NCI-H2196 (cell line): ENCODE results near the gene CACNA2D1.

ENCODE experiments used
- DNase-seq: peaks from one replicate; lab custom pipeline; 2025; ENCODE audit not compliant: unreplicated experiment; lab: John Stamatoyannopoulos, UW

Gene CACNA2D1

GRCh38 chr7:82289152-82289535 is 154.4 kb downstream of the CACNA2D1 start:
- no peak for DNase-seq

GRCh38 chr7:82286798-82287140 is 156.8 kb downstream of the CACNA2D1 start:
- DNase-seq, result no peak

- DNase-seq, result no peak
Measured at GRCh38 chr7:82286096-82286797, 157.3 kb downstream of the CACNA2D1 start.

DNA sequence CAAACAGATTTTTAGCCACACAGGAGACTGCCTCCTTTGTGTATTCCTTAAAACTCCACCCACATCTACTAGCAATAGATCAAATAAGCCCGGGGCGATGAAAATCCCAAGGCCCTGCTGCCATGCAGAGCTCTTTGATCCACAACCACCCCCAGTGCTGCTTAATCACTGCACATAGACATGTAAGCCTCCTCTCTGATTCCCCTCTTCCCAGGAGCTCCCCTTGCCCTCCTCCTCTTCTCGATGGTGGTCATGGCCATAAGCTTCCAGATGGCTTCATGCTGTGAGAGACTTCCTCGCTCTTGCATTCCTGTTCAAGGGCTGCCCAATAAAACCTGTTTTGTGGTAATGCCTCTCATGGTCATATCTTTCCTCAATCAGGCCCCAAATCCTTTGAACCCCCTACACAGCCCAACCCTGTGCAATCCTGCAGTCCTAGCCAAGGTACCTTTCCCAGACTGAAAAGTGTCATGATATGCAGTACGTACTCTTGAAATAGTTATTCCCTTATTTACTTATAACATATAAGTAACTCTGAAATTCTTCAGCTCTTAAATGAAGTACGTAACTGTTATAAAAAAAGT is 158.5 kb downstream of the CACNA2D1 start:
- DNase-seq, result no peak

GRCh38 chr7:82275342-82275741 is 168.2 kb downstream of the CACNA2D1 start:
- DNase-seq, result no peak

DNA sequence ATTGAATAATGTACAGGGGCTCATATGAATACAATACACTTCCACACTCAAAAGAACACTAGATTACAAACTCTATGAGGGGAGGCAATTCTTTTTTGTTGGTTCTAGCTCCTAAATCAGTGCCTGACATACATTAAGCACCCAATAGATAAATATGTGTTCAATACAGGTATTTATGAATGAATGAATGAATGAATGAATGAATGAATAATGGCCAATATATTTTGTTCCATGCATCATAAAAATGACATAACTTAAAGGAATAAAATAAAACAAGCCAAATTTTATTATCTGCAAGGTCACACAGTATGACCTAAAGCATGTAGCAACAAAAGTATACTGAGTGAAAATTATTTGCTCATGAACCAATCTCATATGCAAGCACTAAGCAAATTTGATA is 168.9 kb downstream of the CACNA2D1 start:
- no peak for DNase-seq

- DNase-seq, result no peak
Measured at GRCh38 chr7:82273886-82274285, 169.7 kb downstream of the CACNA2D1 start.

DNA sequence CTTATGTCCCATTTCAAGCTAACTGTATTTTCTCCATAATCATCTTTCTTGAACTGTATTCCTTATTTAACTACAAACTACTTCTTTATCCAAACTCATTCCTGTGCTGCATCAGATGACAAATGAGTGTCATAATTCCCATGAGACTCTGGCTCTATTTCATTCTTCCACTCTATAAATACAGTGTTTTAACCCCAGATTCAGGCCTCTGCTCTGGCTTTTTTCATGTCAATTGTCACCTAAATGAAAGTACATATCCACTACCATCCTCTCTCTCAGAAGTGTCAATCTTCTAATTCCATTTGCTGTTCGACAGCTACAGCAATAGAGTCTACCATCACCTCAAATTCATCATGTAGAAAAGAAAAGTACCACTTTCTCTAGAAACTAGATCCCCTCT is 172.7 kb downstream of the CACNA2D1 start:
- DNase-seq, result no peak

DNA sequence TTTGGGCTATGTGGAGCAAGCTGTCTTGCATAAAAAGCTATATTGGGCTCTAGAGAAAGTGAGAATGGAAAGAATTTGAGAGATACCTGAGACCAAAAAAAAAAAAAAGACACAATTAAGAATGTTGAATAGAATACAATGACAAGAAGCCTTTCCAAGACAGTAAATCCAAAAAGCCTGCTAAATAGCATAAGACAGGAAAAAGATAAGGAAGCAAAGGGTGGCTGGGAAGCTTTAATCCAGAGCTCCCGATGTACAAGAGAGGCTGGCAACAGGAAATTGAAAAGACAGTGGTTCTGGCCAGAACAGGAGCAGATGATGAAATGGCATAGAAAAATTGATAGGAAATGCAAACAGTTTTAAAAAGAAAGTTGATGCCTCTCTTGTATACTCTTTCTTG is 174.9 kb downstream of the CACNA2D1 start:
- DNase-seq, result no peak

- DNase-seq, result no peak
Measured at GRCh38 chr7:82266081-82266480, 177.5 kb downstream of the CACNA2D1 start.

- DNase-seq, result no peak
Measured at GRCh38 chr7:82264783-82265305, 178.7 kb downstream of the CACNA2D1 start.

DNA sequence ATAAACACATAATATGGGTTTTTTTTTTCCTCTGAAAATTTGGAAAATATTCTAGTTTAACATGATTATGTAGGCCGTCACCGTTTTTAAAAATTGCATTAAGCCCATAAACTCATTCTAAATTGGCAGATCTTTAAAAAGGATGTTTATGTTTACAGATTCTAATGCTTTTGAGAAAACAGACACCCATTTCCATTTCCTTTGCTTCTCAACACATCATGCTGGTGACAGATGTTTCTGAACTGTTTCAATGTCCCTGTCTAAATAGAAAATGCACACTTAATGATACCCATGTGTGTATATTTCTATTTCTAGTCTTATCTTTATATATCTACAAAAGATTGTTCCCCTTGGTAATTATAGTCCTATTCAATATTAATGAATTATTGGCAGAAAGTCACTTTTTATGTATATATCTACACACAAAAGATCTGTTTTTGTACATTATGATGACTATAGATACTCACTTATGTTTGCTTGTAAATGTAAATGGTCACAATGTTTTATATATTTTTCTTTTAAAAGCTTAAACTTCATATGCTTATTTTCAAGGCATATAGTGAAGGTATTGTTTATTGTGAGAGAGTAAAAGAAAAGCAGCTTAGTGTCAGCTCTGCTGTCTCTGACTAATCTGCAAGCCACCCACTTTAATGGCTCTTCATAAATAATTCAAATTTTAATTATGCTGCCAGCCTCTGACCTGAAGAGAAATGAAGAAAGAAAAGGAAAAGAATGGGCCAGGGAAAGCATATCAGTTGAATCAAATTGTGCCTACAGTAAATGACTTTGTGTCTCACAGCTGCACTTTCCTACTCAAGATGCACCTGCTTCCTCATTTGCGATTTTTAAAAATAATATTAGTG is 179.4 kb downstream of the CACNA2D1 start:
- no peak for DNase-seq

DNA sequence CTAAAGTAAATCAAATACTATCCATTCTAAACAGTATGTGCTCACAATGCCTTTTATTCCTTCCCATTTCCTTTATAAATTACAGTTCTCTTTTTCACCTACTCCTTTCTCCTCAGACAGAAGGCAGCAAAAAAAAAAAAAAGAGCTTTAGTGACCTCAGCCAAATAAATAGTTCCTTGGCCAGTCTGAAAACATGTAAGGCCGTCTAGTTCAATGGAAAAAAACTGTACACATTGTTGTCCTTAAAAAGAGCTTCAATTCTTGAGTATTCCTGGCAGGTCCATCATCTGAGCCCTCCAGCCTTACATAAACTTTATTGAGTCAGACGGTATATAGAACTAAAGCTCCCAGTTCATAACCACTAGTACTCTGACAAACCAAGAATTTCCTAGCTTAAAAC is 185.4 kb downstream of the CACNA2D1 start:
- no peak for DNase-seq

DNA sequence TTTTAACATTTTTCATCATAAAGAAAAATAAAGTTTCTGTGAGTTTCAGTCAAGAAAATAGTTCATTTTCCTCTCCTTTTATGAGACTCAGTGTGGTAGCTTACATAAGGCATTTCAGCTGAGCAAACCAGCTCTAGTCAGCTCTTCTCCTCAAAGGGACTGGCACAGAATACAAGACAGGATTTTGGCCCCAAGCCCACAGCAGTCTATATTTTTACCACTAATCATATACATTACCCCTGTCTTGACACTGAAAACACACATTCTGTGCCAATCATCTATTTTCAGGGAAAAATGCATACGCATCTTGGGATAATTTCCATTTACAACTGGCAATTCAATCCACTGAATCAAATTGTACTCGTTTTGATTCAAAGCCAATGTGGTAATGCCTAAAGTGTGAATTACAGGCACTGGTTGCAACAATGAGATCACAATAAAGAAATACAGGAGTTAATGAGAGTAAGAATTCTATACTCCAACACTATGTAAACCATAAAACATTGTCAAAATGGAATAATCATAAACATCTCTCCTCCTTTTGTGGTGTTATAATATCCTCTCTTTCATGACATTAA is 186.4 kb downstream of the CACNA2D1 start:
- no peak for DNase-seq

- DNase-seq, result no peak
Measured at GRCh38 chr7:82255706-82256105, 187.9 kb downstream of the CACNA2D1 start.

DNA sequence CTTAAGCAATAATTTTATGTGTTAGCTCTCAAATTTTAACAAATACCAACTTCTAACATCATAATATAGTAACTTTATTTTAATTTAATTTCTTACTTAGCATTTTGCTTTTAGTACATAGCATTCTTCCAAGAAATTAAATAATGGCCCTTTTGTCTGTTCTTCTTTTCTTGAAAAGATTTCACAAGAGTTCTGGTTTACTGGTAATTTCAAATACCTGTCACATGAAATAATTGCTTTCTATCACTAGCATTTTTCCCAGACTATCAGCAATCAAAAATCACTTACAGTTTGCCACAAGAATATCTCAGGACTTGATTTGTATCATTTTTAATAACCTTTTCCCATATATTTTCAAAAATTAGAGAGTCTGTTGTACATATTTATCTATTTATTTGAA is 193.0 kb downstream of the CACNA2D1 start:
- no peak for DNase-seq

GRCh38 chr7:82249979-82250378 is 193.6 kb downstream of the CACNA2D1 start:
- no peak for DNase-seq

- DNase-seq, result no peak
Measured at GRCh38 chr7:82247814-82248433, 195.7 kb downstream of the CACNA2D1 start.

- no peak for DNase-seq
Measured at GRCh38 chr7:82244947-82245517, 198.5 kb downstream of the CACNA2D1 start.

GRCh38 chr7:82241356-82241755 is 202.2 kb downstream of the CACNA2D1 start:
- no peak for DNase-seq

- no peak for DNase-seq
Measured at GRCh38 chr7:82235713-82236112, 207.9 kb downstream of the CACNA2D1 start.
